HCT116 (cell line): ENCODE measurements around the gene CLTC. TPM values are rescaled to one million over a fixed set of nuclear protein-coding genes. Genes with fewer than 3 reads are reported as not detected.

Experiments used
- ATAC-seq: fragments of 200-7000 bp; cut with Tn5 transposase; 2 replicates; pipeline ENCODE4 v1.9.1; 2020; ENCODE audit warnings: mild to moderate bottlenecking, moderate library complexity
- BruUV-seq: library from RNA; stranded (reverse); fragments of 400-500 nt; replicated peaks from 2 replicates; lab custom pipeline; 2021; lab: Mats Ljungman, UMichigan
- CTCF ChIA-PET: fragments of 300-600 bp; sonication (Branson Sonifier 250); formaldehyde crosslinking; loops from one replicate; lab custom pipeline; 2021; ENCODE audit warnings: antibody characterized with exemption; lab: Charles Lee
- POLR2A ChIA-PET: fragments of 300-600, 350-600 bp; sonication (Branson Sonifier 250); formaldehyde crosslinking; loops from one replicate; lab custom pipeline; 2021; ENCODE audit warnings: antibody characterized with exemption; lab: Charles Lee
- RAD21 ChIA-PET, 2 experiments: fragments of 300-600 bp; sonication (Branson Sonifier 250); formaldehyde crosslinking; loops; one replicate each; lab custom pipeline; 2023; ENCODE audit warnings: low total read pairs in 2 of 2; ENCODE audit not compliant: uncharacterized antibody in 2 of 2, unreplicated experiment in 2 of 2, low non-redundant PET in 1 of 2; lab: Charles Lee
- DNase-seq: peaks from one replicate; pipeline ENCODE4 v3.0.0-alpha.2; 2010; ENCODE audit warnings: low read depth, low spot score
- H2AFZ ChIP-seq: fragments of 200-600 bp; shearing (Covaris generic), sonication (generic); 2 replicates; pipeline ENCODE4 v1.6.1; 2017; ENCODE audit warnings: low read depth, mixed run types, mixed read lengths, antibody characterized with exemption, low read length; ENCODE audit not compliant: poor library complexity, severe bottlenecking
- H3K27ac ChIP-seq: 2 replicates; pipeline ENCODE4 v1.5.1; 2012; ENCODE audit warnings: low read depth, low read length
- H3K27me3 ChIP-seq: fragments of 200-600 bp; sonication (generic); 2 replicates; pipeline ENCODE4 v1.6.1; 2016; ENCODE audit warnings: mixed run types, low read length, mixed read lengths; ENCODE audit not compliant: insufficient read depth
- H3K36me3 ChIP-seq, 2 experiments: fragments of 200-500 bp in 1 of 2; fragments of 200-600 bp in 1 of 2; sonication (Bioruptor generic) in 1 of 2; sonication (generic) in 1 of 2; 2 replicates each; pipeline versions ENCODE4 v1.5.1 to v1.6.1; 2014 to 2016; ENCODE audit warnings: low read length in 2 of 2, inconsistent platforms in 1 of 2, mixed read lengths in 1 of 2, mixed run types in 1 of 2; ENCODE audit not compliant: insufficient read depth in 2 of 2, control insufficient read depth in 1 of 2
- H3K4me1 ChIP-seq, 2 experiments: fragments of 200-600 bp in 1 of 2; sonication (generic) in 1 of 2; 2 replicates each; pipeline versions ENCODE4 v1.5.1 to v1.6.1; 2012 to 2017; ENCODE audit warnings: low read length in 2 of 2, inconsistent platforms in 1 of 2, mild to moderate bottlenecking in 1 of 2, mixed read lengths in 1 of 2, mixed run types in 1 of 2, moderate library complexity in 1 of 2; ENCODE audit not compliant: insufficient read depth in 2 of 2, control insufficient read depth in 1 of 2
- H3K4me2 ChIP-seq: fragments of 200-600 bp; sonication (generic); 2 replicates; pipeline ENCODE4 v1.6.1; 2017; ENCODE audit warnings: mixed run types, low read length, mixed read lengths
- H3K4me3 ChIP-seq, 2 experiments: fragments of 200-600 bp in 1 of 2; sonication (generic) in 1 of 2; replicated peaks in 1 of 2; 2 replicates each; pipeline ENCODE4 v1.5.1; 2011 to 2016; ENCODE audit warnings: low read length in 2 of 2, control low read depth in 1 of 2, low read depth in 1 of 2, mild to moderate bottlenecking in 1 of 2, mixed read lengths in 1 of 2, mixed run types in 1 of 2
- H3K79me2 ChIP-seq: fragments of 200-600 bp; sonication (generic); 2 replicates; pipeline ENCODE4 v1.6.1; 2017; ENCODE audit warnings: mild to moderate bottlenecking, mixed run types, low read length, moderate library complexity, mixed read lengths; ENCODE audit not compliant: insufficient read depth
- H3K9ac ChIP-seq: fragments of 200-600 bp; sonication (generic); 2 replicates; pipeline ENCODE4 v1.6.1; 2016; ENCODE audit warnings: low read length, mixed read lengths
- H3K9me2 ChIP-seq: fragments of 200-600 bp; sonication (generic), shearing (Covaris generic); 2 replicates; pipeline ENCODE4 v1.6.1; 2017; ENCODE audit warnings: mixed run types, mild to moderate bottlenecking, moderate library complexity; ENCODE audit not compliant: insufficient read depth
- H3K9me3 ChIP-seq, 2 experiments: fragments of 200-500 bp in 1 of 2; fragments of 200-600 bp in 1 of 2; sonication (Bioruptor generic) in 1 of 2; sonication (generic) in 1 of 2; 2 replicates each; pipeline ENCODE4 v1.6.1; 2014 to 2017; ENCODE audit warnings: low read length in 2 of 2, mixed read lengths in 2 of 2, inconsistent platforms in 1 of 2, low read depth in 1 of 2, mild to moderate bottlenecking in 1 of 2, mixed run types in 1 of 2, moderate library complexity in 1 of 2; ENCODE audit not compliant: control insufficient read depth in 1 of 2, insufficient read depth in 1 of 2
- H4K20me1 ChIP-seq: fragments of 200-600 bp; sonication (generic), shearing (Covaris generic); 2 replicates; pipeline ENCODE4 v1.6.1; 2017; ENCODE audit warnings: mixed run types, mild to moderate bottlenecking, moderate library complexity; ENCODE audit not compliant: insufficient read depth
- CBX3 ChIP-seq: IDR thresholded peaks from 2 replicates; pipeline ENCODE4 v1.6.1; 2012; ENCODE audit warnings: low read depth
- EZH2phosphoT487 ChIP-seq: fragments of 200-600 bp; IDR thresholded peaks from 2 replicates; pipeline ENCODE4 v1.6.1; 2018; ENCODE audit warnings: antibody characterized with exemption, borderline replicate concordance
- MAX ChIP-seq: IDR thresholded peaks from 2 replicates; pipeline ENCODE4 v1.6.1; 2012
- YY1 ChIP-seq: IDR thresholded peaks from 2 replicates; pipeline ENCODE4 v1.6.1; 2011; ENCODE audit warnings: low read length, low read depth, moderate library complexity, mild to moderate bottlenecking; ENCODE audit not compliant: insufficient replicate concordance; ENCODE audit errors: extremely low read depth
- intact Hi-C: fragments of 100-400 bp; cut with micrococcal nuclease; formaldehyde crosslinking; loops from 2 replicates; pipeline ENCODE4 v1.10.0; 2022
- total RNA-seq: library from RNA; stranded (reverse); gene quantifications from one replicate; pipeline ENCODE4 v1.2.1, GENCODE V29; 2021; ENCODE audit not compliant: unreplicated experiment
- TF ChIP-seq, protein P1 (sequence below): IDR thresholded peaks from 2 replicates; pipeline ENCODE4 v1.6.1; 2012; ENCODE audit warnings: low read depth
- TF ChIP-seq, protein P2 (sequence below), 3 experiments: fragments of 200-600 bp in 1 of 3; sonication (generic) in 1 of 3; IDR thresholded peaks in 2 of 3; conservative IDR thresholded peaks in 1 of 3; 2 replicates each; pipeline ENCODE4 v1.5.1; 2012 to 2017; ENCODE audit warnings: low read depth in 2 of 3, low read length in 2 of 3, antibody characterized with exemption in 1 of 3, borderline replicate concordance in 1 of 3, control low read depth in 1 of 3, mild to moderate bottlenecking in 1 of 3, mixed read lengths in 1 of 3, mixed run types in 1 of 3, moderate library complexity in 1 of 3; ENCODE audit not compliant: insufficient read depth in 1 of 3

The CLTC gene
- total RNA-seq, 1 experiment from 2014 or later = 351 TPM

DNA sequence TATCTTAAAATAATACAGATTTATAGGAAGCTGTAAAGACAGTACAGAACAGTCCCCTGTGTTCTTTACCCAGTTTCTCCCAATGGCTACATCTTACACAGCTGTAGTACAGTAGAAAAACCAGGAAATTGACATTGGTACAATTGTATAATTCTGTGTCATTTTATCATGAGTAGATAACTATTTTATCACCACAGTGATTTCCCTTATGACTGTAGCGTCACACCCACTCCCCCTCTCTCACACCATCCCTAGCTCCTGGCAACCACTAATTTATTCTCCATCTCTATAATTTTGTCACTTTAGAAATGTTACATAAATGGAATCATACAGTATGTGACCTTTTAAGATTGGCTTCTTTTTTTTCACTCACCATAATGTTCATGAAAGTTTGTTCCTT lies 30.9 kb downstream of the CLTC start:
- no peak overlapping the region for H3K27ac ChIP-seq
- ATAC-seq (no peak), DNase-seq (no peak)
- intact Hi-C loops = no loop called here
- H3K9ac ChIP-seq = no peak overlapping the region
- H3K4me3 ChIP-seq = no peak overlapping the region
- BruUV-seq = no TSS peak
- H4K20me1 ChIP-seq = peaks cover 38% of the 10 kb centered on the region
- H3K36me3 ChIP-seq = peaks cover 78 to 85% of the 10 kb centered on the region in 2 experiments
- ChIA-PET POLR2A (no interaction called here), CTCF (no interaction called here), RAD21 (no interaction called here)
- TF ChIP-seq, protein P1, sequence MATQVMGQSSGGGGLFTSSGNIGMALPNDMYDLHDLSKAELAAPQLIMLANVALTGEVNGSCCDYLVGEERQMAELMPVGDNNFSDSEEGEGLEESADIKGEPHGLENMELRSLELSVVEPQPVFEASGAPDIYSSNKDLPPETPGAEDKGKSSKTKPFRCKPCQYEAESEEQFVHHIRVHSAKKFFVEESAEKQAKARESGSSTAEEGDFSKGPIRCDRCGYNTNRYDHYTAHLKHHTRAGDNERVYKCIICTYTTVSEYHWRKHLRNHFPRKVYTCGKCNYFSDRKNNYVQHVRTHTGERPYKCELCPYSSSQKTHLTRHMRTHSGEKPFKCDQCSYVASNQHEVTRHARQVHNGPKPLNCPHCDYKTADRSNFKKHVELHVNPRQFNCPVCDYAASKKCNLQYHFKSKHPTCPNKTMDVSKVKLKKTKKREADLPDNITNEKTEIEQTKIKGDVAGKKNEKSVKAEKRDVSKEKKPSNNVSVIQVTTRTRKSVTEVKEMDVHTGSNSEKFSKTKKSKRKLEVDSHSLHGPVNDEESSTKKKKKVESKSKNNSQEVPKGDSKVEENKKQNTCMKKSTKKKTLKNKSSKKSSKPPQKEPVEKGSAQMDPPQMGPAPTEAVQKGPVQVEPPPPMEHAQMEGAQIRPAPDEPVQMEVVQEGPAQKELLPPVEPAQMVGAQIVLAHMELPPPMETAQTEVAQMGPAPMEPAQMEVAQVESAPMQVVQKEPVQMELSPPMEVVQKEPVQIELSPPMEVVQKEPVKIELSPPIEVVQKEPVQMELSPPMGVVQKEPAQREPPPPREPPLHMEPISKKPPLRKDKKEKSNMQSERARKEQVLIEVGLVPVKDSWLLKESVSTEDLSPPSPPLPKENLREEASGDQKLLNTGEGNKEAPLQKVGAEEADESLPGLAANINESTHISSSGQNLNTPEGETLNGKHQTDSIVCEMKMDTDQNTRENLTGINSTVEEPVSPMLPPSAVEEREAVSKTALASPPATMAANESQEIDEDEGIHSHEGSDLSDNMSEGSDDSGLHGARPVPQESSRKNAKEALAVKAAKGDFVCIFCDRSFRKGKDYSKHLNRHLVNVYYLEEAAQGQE = no peak
- TF ChIP-seq MAX (no peak), YY1 (no peak), CBX3 (no peak), EZH2phosphoT487 (no peak)
- TF ChIP-seq, protein P2, sequence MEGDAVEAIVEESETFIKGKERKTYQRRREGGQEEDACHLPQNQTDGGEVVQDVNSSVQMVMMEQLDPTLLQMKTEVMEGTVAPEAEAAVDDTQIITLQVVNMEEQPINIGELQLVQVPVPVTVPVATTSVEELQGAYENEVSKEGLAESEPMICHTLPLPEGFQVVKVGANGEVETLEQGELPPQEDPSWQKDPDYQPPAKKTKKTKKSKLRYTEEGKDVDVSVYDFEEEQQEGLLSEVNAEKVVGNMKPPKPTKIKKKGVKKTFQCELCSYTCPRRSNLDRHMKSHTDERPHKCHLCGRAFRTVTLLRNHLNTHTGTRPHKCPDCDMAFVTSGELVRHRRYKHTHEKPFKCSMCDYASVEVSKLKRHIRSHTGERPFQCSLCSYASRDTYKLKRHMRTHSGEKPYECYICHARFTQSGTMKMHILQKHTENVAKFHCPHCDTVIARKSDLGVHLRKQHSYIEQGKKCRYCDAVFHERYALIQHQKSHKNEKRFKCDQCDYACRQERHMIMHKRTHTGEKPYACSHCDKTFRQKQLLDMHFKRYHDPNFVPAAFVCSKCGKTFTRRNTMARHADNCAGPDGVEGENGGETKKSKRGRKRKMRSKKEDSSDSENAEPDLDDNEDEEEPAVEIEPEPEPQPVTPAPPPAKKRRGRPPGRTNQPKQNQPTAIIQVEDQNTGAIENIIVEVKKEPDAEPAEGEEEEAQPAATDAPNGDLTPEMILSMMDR (IDR thresholded peaks at IDR 0.05 in 2 of 3, conservative IDR thresholded peaks at IDR 0.05 in 1 of 3; ENCODE audit: borderline replicate concordance in 1 of 3, insufficient read depth in 1 of 3, low read depth in 2 of 3, low read length in 2 of 3) = no peak
- H3K4me2 ChIP-seq = no peak overlapping the region
- H2AFZ ChIP-seq = no peak overlapping the region
- no peaks in the 10 kb centered on the region for H3K27me3 ChIP-seq
- H3K4me1 ChIP-seq = no peaks in the 10 kb centered on the region
- H3K9me2 ChIP-seq = no peaks in the 10 kb centered on the region
- no peaks in the 10 kb centered on the region; a peak in 2 of 4 replicates for H3K9me3 ChIP-seq
- H3K79me2 ChIP-seq = peaks cover 93% of the 10 kb centered on the region
